ENCODE data around the gene TNFRSF6B.
A peak's percentile ranks its signal among the peaks of the same experiment; 100 is the strongest.
"Not testable (repeated sequence)": the region's sequence is repeated elsewhere in the genome, so short reads cannot be mapped to it uniquely, and the experiment has no call there.

The TNFRSF6B gene

GRCh38 chr20:63663332-63664066 is 33.0 kb upstream of the TNFRSF6B start:
- no peak for DNase-seq

GRCh38 chr20:63664143-63664851 is 32.2 kb upstream of the TNFRSF6B start:
- DNase-seq, result no peak

- no peak for DNase-seq
Observed at GRCh38 chr20:63664861-63665594, 31.4 kb upstream of the TNFRSF6B start.

GRCh38 chr20:63665708-63666107 is 30.7 kb upstream of the TNFRSF6B start:
- DNase-seq, result no peak

- no peak for DNase-seq
Observed at GRCh38 chr20:63667858-63668257, 28.6 kb upstream of the TNFRSF6B start.

GRCh38 chr20:63668351-63668750 is 28.1 kb upstream of the TNFRSF6B start:
- DNase-seq, result no peak

- DNase-seq, result not testable (repeated sequence)
Observed at GRCh38 chr20:63671695-63672094, 24.8 kb upstream of the TNFRSF6B start.

GRCh38 chr20:63672666-63673065 is 23.8 kb upstream of the TNFRSF6B start:
- DNase-seq, result no peak

GRCh38 chr20:63673951-63674350 is 22.5 kb upstream of the TNFRSF6B start:
- DNase-seq, result no peak

GRCh38 chr20:63675681-63676368 is 20.6 kb upstream of the TNFRSF6B start:
- no peak for DNase-seq

- no peak for DNase-seq
Observed at GRCh38 chr20:63678071-63678470, 18.4 kb upstream of the TNFRSF6B start.

- no peak for DNase-seq
Observed at GRCh38 chr20:63678667-63679465, 17.6 kb upstream of the TNFRSF6B start.

- DNase-seq, result no peak
Observed at GRCh38 chr20:63679799-63680305, 16.6 kb upstream of the TNFRSF6B start.

- no peak for DNase-seq
Observed at GRCh38 chr20:63680427-63680826, 16.0 kb upstream of the TNFRSF6B start.

GRCh38 chr20:63680857-63681608 is 15.4 kb upstream of the TNFRSF6B start:
- DNase-seq, result no peak

- no peak for DNase-seq
Observed at GRCh38 chr20:63681609-63682142, 14.8 kb upstream of the TNFRSF6B start.

- DNase-seq, result peak; percentile 29
Observed at GRCh38 chr20:63682384-63683139, 13.9 kb upstream of the TNFRSF6B start.

GRCh38 chr20:63685269-63686026 is 11.0 kb upstream of the TNFRSF6B start:
- no peak for DNase-seq

- DNase-seq, result peak; percentile 25
Observed at GRCh38 chr20:63686094-63686491, 10.4 kb upstream of the TNFRSF6B start.
